GM12872 (cell line): ENCODE measurements around the gene PAX4.
A peak's percentile ranks its signal among the peaks of the same experiment; 100 is the strongest.

ENCODE experiments used
- CTCF ChIP-seq: IDR thresholded peaks from 3 replicates; pipeline ENCODE4 v1.5.1; 2011; ENCODE audit warnings: low read depth, mild to moderate bottlenecking, low read length, moderate library complexity; ENCODE audit not compliant: insufficient read depth

Gene PAX4

GRCh38 chr7:127647636-127648035, 29.7 kb upstream of the PAX4 start:
- no peak for TF ChIP-seq CTCF

- TF ChIP-seq CTCF = no peak
Observed at GRCh38 chr7:127644484-127644883, 26.5 kb upstream of the PAX4 start.

GRCh38 chr7:127638197-127638596, 20.3 kb upstream of the PAX4 start:
- no peak for TF ChIP-seq CTCF

- no peak for TF ChIP-seq CTCF
Observed at GRCh38 chr7:127635659-127636285, 17.8 kb upstream of the PAX4 start.

- TF ChIP-seq CTCF = no peak
Observed at GRCh38 chr7:127632276-127632910, 14.5 kb upstream of the PAX4 start.

GRCh38 chr7:127629268-127629854, 11.4 kb upstream of the PAX4 start:
- peak; percentile 73 for TF ChIP-seq CTCF

- TF ChIP-seq CTCF = 0 out of 3 replicates have a peak, but pooled peaks have one; percentile 17
Observed at GRCh38 chr7:127628445-127628844, 10.5 kb upstream of the PAX4 start.
